OCI-LY1 (cell line): Measurements from ENCODE around the gene TGM1.

Experiments used
- H2AFZ ChIP-seq: fragments of 200-600 bp; sonication (generic), shearing (Covaris generic); 2 replicates; pipeline ENCODE4 v1.6.0; 2014; ENCODE audit warnings: antibody characterized with exemption, mild to moderate bottlenecking, low read length
- H3F3A ChIP-seq: fragments of 200-600 bp; sonication (generic), shearing (Covaris generic); 2 replicates; pipeline ENCODE4 v1.6.0; 2014; ENCODE audit warnings: mild to moderate bottlenecking, antibody characterized with exemption, low read length, moderate library complexity; ENCODE audit not compliant: insufficient read depth
- H3K27ac ChIP-seq: fragments of 200-600 bp; sonication (generic); 2 replicates; pipeline ENCODE4 v1.5.1; 2014; ENCODE audit warnings: low read length, mixed run types, mild to moderate bottlenecking, low read depth; ENCODE audit not compliant: poor library complexity, severe bottlenecking
- H3K27me3 ChIP-seq: fragments of 200-600 bp; sonication (generic); 2 replicates; pipeline ENCODE4 v1.6.0; 2014; ENCODE audit warnings: antibody characterized with exemption, mild to moderate bottlenecking, low read length, moderate library complexity; ENCODE audit not compliant: insufficient read depth
- H3K36me3 ChIP-seq: fragments of 200-600 bp; sonication (generic); 2 replicates; pipeline ENCODE4 v1.6.1; 2014; ENCODE audit warnings: mild to moderate bottlenecking, antibody characterized with exemption, low read length, moderate library complexity, mixed read lengths; ENCODE audit not compliant: insufficient read depth
- H3K4me1 ChIP-seq: fragments of 200-600 bp; sonication (generic); 2 replicates; pipeline ENCODE4 v1.5.1; 2014; ENCODE audit warnings: mild to moderate bottlenecking, low read length, moderate library complexity; ENCODE audit not compliant: insufficient read depth, severe bottlenecking
- H3K4me2 ChIP-seq: fragments of 200-600 bp; sonication (generic), shearing (Covaris generic); 2 replicates; pipeline ENCODE4 v1.6.1; 2014; ENCODE audit warnings: low read length
- H3K4me3 ChIP-seq: fragments of 200-600 bp; sonication (generic); 2 replicates; pipeline ENCODE4 v1.5.1; 2014; ENCODE audit warnings: low read length, low read depth, mild to moderate bottlenecking, mixed read lengths; ENCODE audit not compliant: poor library complexity, severe bottlenecking
- H3K79me2 ChIP-seq: fragments of 200-600 bp; shearing (Covaris generic); 2 replicates; pipeline ENCODE4 v1.6.1; 2016; ENCODE audit warnings: mixed run types, low read length, mixed read lengths; ENCODE audit not compliant: insufficient read depth
- H3K9ac ChIP-seq: fragments of 200-600 bp; sonication (generic), shearing (Covaris generic); 2 replicates; pipeline ENCODE4 v1.6.1; 2014; ENCODE audit warnings: mild to moderate bottlenecking, low read length, mixed read lengths
- H3K9me2 ChIP-seq: fragments of 200-600 bp; sonication (generic), shearing (Covaris generic); 2 replicates; pipeline ENCODE4 v1.6.1; 2014; ENCODE audit warnings: low read depth, mild to moderate bottlenecking, low read length, mixed read lengths
- H3K9me3 ChIP-seq: fragments of 200-600 bp; shearing (Covaris generic); 2 replicates; pipeline ENCODE4 v1.6.1; 2014; ENCODE audit warnings: low read length, mixed read lengths
- H4K20me1 ChIP-seq: fragments of 200-600 bp; sonication (generic), shearing (Covaris generic); 2 replicates; pipeline ENCODE4 v1.6.0; 2016; ENCODE audit warnings: mild to moderate bottlenecking, low read length; ENCODE audit not compliant: insufficient read depth
- CTCF ChIP-seq: fragments of 200-600 bp; sonication (generic), shearing (Covaris generic); IDR thresholded peaks from 2 replicates; pipeline ENCODE4 v1.5.1; 2017; ENCODE audit warnings: mild to moderate bottlenecking, antibody characterized with exemption, low read length, moderate library complexity, mixed read lengths
- EZH2 ChIP-seq: fragments of 200-600 bp; sonication (generic), shearing (Covaris generic); IDR thresholded peaks from 2 replicates; pipeline ENCODE4 v1.8.0; 2017; ENCODE audit warnings: borderline replicate concordance, mixed run types, mild to moderate bottlenecking, antibody characterized with exemption, low read length, moderate library complexity, mixed read lengths

Gene TGM1

DNA sequence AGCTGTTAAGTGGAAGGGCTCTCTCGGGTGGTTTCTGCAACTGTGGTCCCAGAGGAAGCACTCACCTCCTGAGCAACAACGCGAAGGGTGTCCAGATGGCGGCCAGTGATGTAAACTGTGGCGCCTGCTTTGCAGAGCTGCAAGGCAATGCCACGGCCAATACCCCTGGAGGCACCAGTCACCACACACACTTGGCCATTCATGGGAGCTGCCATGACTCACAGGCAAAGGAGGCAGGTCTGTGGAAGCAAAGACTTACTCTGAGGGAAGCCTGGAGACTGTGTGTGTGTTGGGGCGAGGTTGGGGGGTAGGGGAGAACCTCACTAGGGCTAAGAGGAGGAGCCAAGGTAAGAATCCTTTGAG is 35.9 kb upstream of the TGM1 start:
- TF ChIP-seq EZH2 (no peak), CTCF (no peak)
- H3K9ac ChIP-seq: peak overlapping the region; percentile 80
- H3K27me3 ChIP-seq: no peaks in the 10 kb centered on the region
- peak overlapping the region; percentile 83 for H3K4me3 ChIP-seq
- no peaks in the 10 kb centered on the region for H3K79me2 ChIP-seq
- H3K27ac ChIP-seq: no peak overlapping the region
- 0 out of 2 replicates have a peak, but pooled peaks cover 4% of the 10 kb centered on the region for H3F3A ChIP-seq
- no peak overlapping the region for H2AFZ ChIP-seq
- H3K9me2 ChIP-seq: no peaks in the 10 kb centered on the region
- H3K9me3 ChIP-seq: no peaks in the 10 kb centered on the region
- H3K4me1 ChIP-seq: peaks cover 27% of the 10 kb centered on the region
- H3K4me2 ChIP-seq: peak overlapping the region; percentile 98
- peaks cover 43% of the 10 kb centered on the region for H3K36me3 ChIP-seq
- no peaks in the 10 kb centered on the region for H4K20me1 ChIP-seq

GRCh38 chr14:24297190-24297964 is 34.4 kb upstream of the TGM1 start:
- H3K9ac ChIP-seq: no peak overlapping the region; the same call in 1 of the 2 replicates
- H3K27me3 ChIP-seq: no peaks in the 10 kb centered on the region
- no peaks in the 10 kb centered on the region for H3K79me2 ChIP-seq
- H4K20me1 ChIP-seq: no peaks in the 10 kb centered on the region
- peaks cover 31% of the 10 kb centered on the region for H3K36me3 ChIP-seq
- peak overlapping the region; percentile 20 for H3K27ac ChIP-seq
- no peaks in the 10 kb centered on the region for H3K9me3 ChIP-seq
- H3F3A ChIP-seq: 0 out of 2 replicates have a peak, but pooled peaks cover 4% of the 10 kb centered on the region
- H3K4me2 ChIP-seq: no peak overlapping the region
- no peaks in the 10 kb centered on the region for H3K9me2 ChIP-seq
- no peak overlapping the region for H2AFZ ChIP-seq
- TF ChIP-seq EZH2 (no peak), CTCF (peak; percentile 21; the same call in 1 of the 2 replicates)
- H3K4me3 ChIP-seq: no peak overlapping the region
- peaks cover 27% of the 10 kb centered on the region for H3K4me1 ChIP-seq

- Histone ChIP-seq H3K9me3 (no peaks in the 10 kb centered on the region), H3K9me2 (no peaks in the 10 kb centered on the region), H3K79me2 (no peaks in the 10 kb centered on the region), H3K27ac (no peak overlapping the region), H3K4me2 (no peak overlapping the region), H4K20me1 (no peaks in the 10 kb centered on the region), H3K4me3 (no peak overlapping the region), H3F3A (0 out of 2 replicates have a peak, but pooled peaks cover 4% of the 10 kb centered on the region), H2AFZ (no peak overlapping the region), H3K36me3 (peaks cover 30% of the 10 kb centered on the region; the same call in 1 of the 2 replicates), H3K9ac (no peak overlapping the region; the same call in 1 of the 2 replicates), H3K27me3 (no peaks in the 10 kb centered on the region), H3K4me1 (peaks cover 27% of the 10 kb centered on the region)
- peak; percentile 79 for TF ChIP-seq CTCF
- TF ChIP-seq EZH2: no peak
Measured at GRCh38 chr14:24296341-24297157, 33.6 kb upstream of the TGM1 start.
